CD4-positive, alpha-beta T cell treated with Interleukin-15 for 1 hour (primary cell): Measurements from ENCODE around the gene D2HGDH.
"Not testable (repeated sequence)": the region's sequence is repeated elsewhere in the genome, so short reads cannot be mapped to it uniquely, and the experiment has no call there.

ENCODE experiments used
- DNase-seq: peaks from one replicate; pipeline ENCODE4 v3.0.0-alpha.2; 2020

D2HGDH gene

DNA sequence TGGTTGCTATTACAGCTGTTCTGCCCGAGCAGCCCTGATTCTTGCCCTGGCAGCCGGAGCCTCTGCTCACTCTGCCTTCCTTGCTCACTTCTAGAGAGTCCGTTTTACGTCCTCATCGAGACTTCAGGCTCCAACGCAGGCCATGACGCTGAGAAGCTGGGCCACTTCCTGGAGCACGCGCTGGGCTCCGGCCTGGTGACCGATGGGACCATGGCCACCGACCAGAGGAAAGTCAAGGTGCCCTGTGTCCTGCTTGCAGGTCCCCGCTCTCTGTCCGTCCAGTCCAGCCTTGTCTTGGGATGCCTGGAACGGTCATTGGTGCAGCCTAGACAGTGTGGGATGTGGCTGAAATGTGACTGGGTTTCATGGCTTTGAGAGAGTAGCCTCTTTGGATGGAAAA is 16.7 kb downstream of the D2HGDH start:
- no peak for DNase-seq

DNA sequence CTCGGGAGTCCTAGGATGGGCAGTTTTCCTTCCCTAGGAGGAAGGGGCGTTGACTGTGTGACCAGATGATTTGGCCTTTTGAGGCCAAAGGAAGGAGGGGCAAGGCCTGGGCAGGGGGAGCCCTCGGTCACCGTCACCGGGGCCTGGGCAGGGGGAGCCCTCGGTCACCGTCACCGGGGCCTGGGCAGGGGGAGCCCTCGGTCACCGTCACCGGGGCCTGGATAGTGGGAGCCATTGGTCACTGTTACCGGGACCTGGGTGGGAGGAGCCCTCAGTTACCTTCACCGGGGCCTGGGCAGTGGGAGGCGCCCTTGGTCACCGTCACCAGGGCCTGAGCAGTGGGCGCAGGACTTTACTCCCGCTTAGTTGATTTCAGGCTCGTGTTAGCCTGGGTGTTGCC is 17.3 kb downstream of the D2HGDH start:
- no peak for DNase-seq

DNA sequence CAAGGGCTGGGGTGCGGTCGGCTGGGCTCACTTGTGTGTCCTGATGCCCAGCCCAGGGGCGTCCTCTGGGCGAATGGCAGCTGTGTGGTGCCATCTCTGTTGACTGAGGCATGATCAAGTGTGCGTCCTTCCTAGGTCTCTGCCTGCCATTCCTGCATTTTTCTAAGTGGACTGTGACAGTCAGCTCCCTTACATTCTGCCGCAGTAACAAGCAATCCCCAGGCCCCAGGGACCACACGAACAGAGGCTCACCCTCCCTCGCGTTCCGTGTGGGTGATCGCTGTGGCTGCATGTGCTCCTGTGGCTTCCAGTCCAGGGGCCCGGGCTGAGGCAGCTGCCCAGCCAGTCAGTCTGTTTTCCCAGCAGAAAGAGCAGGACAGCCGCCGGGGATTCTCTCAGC is 17.8 kb downstream of the D2HGDH start:
- no peak for DNase-seq

- no peak for DNase-seq
These were observed 18.4 kb downstream of the D2HGDH start for GRCh38 chr2:241752689-241753276.

GRCh38 chr2:241753493-241753892 is 19.1 kb downstream of the D2HGDH start:
- DNase-seq, result no peak

GRCh38 chr2:241754042-241754441 is 19.6 kb downstream of the D2HGDH start:
- DNase-seq, result no peak

DNA sequence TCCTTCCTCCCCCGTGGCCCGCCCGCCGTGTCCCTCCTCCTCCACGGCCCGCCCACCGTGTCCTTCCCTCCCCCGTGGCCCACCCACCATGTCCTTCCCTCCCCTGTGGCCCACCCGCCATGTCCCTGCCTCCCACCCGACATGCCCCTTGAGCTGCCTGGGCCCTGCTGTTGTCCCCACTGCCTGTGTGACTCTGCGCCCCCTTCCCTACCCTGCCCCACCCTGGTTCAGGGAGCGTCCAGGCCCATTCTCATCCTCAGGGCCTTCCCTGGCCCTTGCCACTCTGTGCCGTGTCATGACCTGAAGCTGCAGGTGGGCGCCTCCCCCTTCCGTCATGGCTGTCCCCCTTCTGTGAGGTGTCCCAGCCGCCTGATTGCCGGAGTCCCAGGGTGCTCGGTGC is 20.7 kb downstream of the D2HGDH start:
- DNase-seq, result no peak

GRCh38 chr2:241755777-241756176 is 21.3 kb downstream of the D2HGDH start:
- DNase-seq, result no peak

DNA sequence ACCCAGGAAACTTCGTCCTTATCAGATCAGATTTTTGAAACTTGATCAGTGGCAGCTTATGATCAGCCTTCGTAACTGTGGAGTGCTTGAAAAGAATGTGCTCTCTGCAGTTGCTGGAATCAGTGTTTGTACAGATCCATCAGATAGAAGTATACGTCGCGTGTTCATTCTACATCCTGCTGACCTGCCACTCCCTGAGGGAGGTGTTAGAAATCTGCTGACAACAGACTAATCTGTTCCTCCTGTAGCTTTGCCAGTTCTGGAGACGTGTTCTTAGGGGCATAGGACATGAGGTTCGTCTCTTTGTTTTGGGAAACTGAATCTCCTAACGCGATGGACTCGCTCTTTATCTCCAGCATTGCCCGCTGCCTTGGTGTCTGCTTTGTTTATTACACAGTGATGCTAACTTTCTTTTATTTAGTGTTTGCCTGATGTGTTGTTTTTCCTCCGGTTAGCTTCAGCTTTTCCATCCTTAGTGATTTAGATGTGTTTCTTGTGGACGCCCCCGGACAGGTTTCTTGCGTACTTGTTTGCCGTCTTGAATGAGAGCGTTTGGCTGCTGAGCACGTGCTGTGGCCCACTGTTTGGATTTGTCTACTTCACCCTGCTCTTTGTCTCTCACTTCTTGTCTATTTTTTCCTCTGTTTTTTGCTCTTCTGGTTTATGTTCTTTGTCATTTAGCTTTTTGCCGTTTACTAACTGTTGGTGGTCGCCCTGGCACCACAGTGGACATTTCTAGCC is 24.8 kb downstream of the D2HGDH start:
- no peak for DNase-seq

DNA sequence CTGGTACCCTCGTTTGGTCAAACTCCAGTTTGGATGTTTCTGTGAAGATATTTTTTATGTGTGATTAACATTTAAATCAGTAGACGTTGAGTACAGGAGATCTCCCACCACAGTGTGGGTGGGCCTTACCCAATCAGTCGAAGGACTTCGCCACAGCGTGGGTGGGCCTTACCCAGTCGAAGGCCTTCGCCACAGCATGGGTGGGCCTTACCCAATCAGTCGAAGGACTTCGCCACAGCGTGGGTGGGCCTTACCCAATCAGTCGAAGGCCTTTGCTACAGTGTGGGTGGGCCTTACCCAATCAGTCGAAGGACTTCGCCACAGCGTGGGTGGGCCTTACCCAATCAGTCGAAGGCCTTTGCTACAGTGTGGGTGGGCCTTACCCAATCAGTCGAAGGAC is 25.5 kb downstream of the D2HGDH start:
- not testable (repeated sequence) for DNase-seq

DNA sequence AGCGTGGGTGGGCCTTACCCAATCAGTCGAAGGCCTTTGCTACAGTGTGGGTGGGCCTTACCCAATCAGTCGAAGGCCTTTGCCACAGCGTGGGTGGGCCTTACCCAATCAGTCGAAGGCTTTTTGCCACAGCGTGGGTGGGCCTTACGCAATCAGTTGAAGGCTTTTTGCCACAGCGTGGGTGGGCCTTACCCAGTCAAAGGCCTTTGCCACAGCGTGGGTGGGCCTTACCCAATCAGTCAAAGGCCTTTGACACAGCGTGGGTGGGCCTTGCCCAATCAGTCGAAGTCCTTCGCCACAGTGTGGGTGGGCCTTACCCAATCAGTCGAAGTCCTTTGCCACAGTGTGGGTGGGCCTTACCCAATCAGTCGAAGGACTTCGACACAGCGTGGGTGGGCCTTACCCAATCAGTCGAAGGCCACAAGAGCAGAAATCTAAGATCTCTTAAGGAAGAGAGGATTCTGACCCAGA is 25.9 kb downstream of the D2HGDH start:
- no peak for DNase-seq

GRCh38 chr2:241762321-241762932 is 28.0 kb downstream of the D2HGDH start:
- DNase-seq, result peak; percentile 15

DNA sequence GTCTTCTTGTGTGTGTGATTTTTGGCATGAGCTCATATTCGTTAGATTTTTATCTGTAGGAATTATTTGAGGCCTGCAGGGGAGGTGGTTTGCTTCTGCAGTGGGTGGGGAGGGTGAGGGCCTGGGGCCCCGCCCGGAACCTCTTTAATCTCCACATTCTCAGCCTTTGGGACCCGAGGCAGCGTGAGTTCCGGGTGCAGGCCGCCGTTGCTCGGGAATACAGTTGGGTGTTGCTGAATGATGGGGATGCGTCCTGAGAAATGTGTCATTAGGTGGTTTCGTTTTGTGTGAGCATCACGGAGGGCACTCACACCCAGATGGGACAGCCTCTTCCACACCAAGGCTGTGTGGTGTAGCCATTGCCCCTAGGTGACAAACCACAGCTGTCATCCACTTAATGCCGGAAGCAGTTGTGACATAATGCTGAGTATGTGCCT is 28.5 kb downstream of the D2HGDH start:
- peak; percentile 76 for DNase-seq

DNA sequence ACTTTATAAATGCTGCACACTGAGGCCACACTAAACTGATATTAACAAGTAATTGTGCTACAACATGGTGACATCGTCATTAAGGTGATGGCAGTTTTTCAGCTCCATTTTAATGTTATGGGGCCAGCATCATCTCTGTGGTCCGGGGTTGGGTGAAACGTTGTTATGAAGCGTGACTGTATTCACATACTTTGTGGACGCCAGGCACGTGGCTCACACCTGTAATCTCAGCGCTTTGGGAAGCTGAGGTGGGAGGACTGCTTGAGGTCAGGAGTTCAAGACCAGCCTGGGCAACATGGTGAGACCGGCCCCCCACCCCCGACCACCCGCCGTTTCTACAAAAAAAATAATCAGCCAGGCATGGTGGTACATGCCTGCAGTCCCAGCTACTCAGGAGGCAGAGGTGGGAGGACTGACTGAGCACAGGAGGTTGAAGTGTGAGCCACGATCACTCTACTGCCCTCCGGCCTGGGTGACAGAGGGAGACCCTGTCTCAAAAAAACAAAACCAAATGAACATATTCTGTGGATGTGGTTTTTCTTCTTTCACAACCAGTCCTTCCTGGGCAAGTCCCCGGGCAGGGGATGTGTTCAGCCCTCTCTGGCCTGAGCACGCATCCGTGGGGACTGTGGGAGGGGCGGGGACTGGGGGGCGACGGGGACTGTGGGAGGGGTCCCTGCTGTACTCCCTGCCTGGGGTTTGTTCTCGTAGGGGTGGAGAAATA is 29.3 kb downstream of the D2HGDH start:
- DNase-seq, result peak; percentile 22

- peak; percentile 15 for DNase-seq
These were observed 30.1 kb downstream of the D2HGDH start for GRCh38 chr2:241764275-241765241.

GRCh38 chr2:241767464-241768250 is 33.2 kb downstream of the D2HGDH start:
- DNase-seq, result no peak

GRCh38 chr2:241768251-241768711 is 33.9 kb downstream of the D2HGDH start:
- DNase-seq, result no peak

DNA sequence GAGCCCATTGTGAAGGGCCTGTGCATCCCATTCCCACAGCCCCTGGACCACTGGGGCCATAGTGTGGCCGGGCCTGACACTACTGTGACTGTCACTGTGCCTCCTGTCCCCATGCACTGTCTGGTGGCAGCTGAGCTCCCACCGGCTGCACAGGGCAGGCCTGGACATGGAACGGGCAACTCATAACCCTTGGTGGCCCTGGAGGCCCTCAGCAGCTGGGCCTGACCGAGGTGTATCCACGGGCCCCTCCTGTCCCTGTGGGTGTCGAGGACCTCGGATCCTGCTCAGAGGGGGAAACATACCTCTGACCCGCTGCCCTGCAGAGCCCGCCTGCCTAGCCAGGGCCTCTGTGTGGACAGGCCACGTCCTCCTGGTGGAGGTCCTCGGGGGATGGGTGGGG is 34.4 kb downstream of the D2HGDH start:
- no peak for DNase-seq

GRCh38 chr2:241769819-241770184 is 35.4 kb downstream of the D2HGDH start:
- DNase-seq, result no peak

GRCh38 chr2:241770185-241770935 is 35.9 kb downstream of the D2HGDH start:
- DNase-seq, result no peak

GRCh38 chr2:241770936-241771285 is 36.5 kb downstream of the D2HGDH start:
- no peak for DNase-seq
